Liver (tissue), 9 donors: ENCODE data around the gene FOXD2. TPM values are rescaled to one million over a fixed set of nuclear protein-coding genes. Genes with fewer than 3 reads are reported as not detected.

Experiments used
- DNase-seq: peaks from one replicate; pipeline ENCODE4 v3.0.0-alpha.2; 2017; ENCODE audit warnings: low spot score
- H3K27ac ChIP-seq, 2 donors: one replicate each; pipeline ENCODE4 v1.7.0; 2013; ENCODE audit warnings: inconsistent platforms in 2 of 2, low read length in 2 of 2, control low read depth in 1 of 2, low read depth in 1 of 2, mild to moderate bottlenecking in 1 of 2
- H3K27me3 ChIP-seq, 4 donors: one replicate each; pipeline versions ENCODE4 v1.6.1 to v1.7.0; 2013; ENCODE audit warnings: low read length in 3 of 4, inconsistent platforms in 1 of 4, mild to moderate bottlenecking in 1 of 4, moderate library complexity in 1 of 4; ENCODE audit not compliant: control insufficient read depth in 4 of 4, insufficient read depth in 4 of 4
- H3K36me3 ChIP-seq, 4 donors: one replicate each; pipeline versions ENCODE4 v1.6.1 to v1.7.0; 2013; ENCODE audit warnings: low read length in 3 of 4, mild to moderate bottlenecking in 3 of 4, low read depth in 1 of 4, moderate library complexity in 1 of 4; ENCODE audit not compliant: control insufficient read depth in 4 of 4, insufficient read depth in 3 of 4
- H3K4me1 ChIP-seq, 4 donors: one replicate each; pipeline versions ENCODE4 v1.6.1 to v1.7.0; 2013; ENCODE audit warnings: low read length in 3 of 4, mild to moderate bottlenecking in 3 of 4, moderate library complexity in 1 of 4; ENCODE audit not compliant: control insufficient read depth in 4 of 4, insufficient read depth in 4 of 4
- H3K4me3 ChIP-seq, 3 donors: one replicate each; pipeline versions ENCODE4 v1.6.1 to v1.7.0; 2013; ENCODE audit warnings: low read length in 3 of 3, control low read depth in 1 of 3, low read depth in 1 of 3, mild to moderate bottlenecking in 1 of 3
- H3K9ac ChIP-seq, 2 donors: one replicate each; pipeline ENCODE4 v1.7.0; 2013; ENCODE audit warnings: low read length in 2 of 2, mild to moderate bottlenecking in 2 of 2, moderate library complexity in 2 of 2, control low read depth in 1 of 2, low read depth in 1 of 2
- H3K9me3 ChIP-seq, 4 donors: one replicate each; pipeline versions ENCODE4 v1.6.1 to v1.7.0; 2013; ENCODE audit warnings: low read length in 3 of 4; ENCODE audit not compliant: control insufficient read depth in 4 of 4
- EGR1 ChIP-seq, 2 donors: IDR thresholded peaks; 2 replicates each; pipeline ENCODE4 v1.6.1; 2016 to 2018; ENCODE audit warnings: antibody characterized with exemption in 2 of 2, low read depth in 2 of 2
- FOXA1 ChIP-seq: IDR thresholded peaks from 2 replicates; pipeline ENCODE4 v1.6.1; 2016; ENCODE audit warnings: antibody characterized with exemption
- FOXA2 ChIP-seq: IDR thresholded peaks from 2 replicates; pipeline ENCODE4 v1.6.1; 2016; ENCODE audit warnings: antibody characterized with exemption
- GABPA ChIP-seq, 2 donors: IDR thresholded peaks in 1 of 2; conservative IDR thresholded peaks in 1 of 2; 2 replicates each; pipeline ENCODE4 v1.6.1; 2016; ENCODE audit warnings: antibody characterized with exemption in 2 of 2, mild to moderate bottlenecking in 1 of 2, moderate library complexity in 1 of 2
- HNF4A ChIP-seq, 2 donors: conservative IDR thresholded peaks; 2 replicates each; pipeline ENCODE4 v1.6.1; 2016; ENCODE audit warnings: antibody characterized with exemption in 2 of 2, mild to moderate bottlenecking in 2 of 2
- HNF4G ChIP-seq: IDR thresholded peaks from 2 replicates; pipeline ENCODE4 v1.6.1; 2016; ENCODE audit warnings: antibody characterized with exemption
- JUND ChIP-seq, 2 donors: IDR thresholded peaks; 2 replicates each; pipeline ENCODE4 v1.6.1; 2016; ENCODE audit warnings: antibody characterized with exemption in 2 of 2
- NR2F2 ChIP-seq: IDR thresholded peaks from 2 replicates; pipeline ENCODE4 v1.6.1; 2016; ENCODE audit warnings: antibody characterized with exemption
- RAD21 ChIP-seq, 2 donors: IDR thresholded peaks; 2 replicates each; pipeline ENCODE4 v1.6.1; 2016; ENCODE audit warnings: antibody characterized with exemption in 2 of 2, mild to moderate bottlenecking in 2 of 2
- REST ChIP-seq: IDR thresholded peaks from 2 replicates; pipeline ENCODE4 v1.6.1; 2016; ENCODE audit warnings: antibody characterized with exemption, mild to moderate bottlenecking
- RXRA ChIP-seq, 2 donors: IDR thresholded peaks; 2 replicates each; pipeline ENCODE4 v1.6.1; 2017 to 2018; ENCODE audit warnings: antibody characterized with exemption in 2 of 2, mild to moderate bottlenecking in 1 of 2
- TAF1 ChIP-seq: conservative IDR thresholded peaks from 2 replicates; pipeline ENCODE4 v1.6.1; 2016; ENCODE audit warnings: antibody characterized with exemption, mild to moderate bottlenecking
- YY1 ChIP-seq: IDR thresholded peaks from 2 replicates; pipeline ENCODE4 v1.6.1; 2016; ENCODE audit warnings: antibody characterized with exemption, mild to moderate bottlenecking
- WGBS: extraction: QIAGEN DNeasy Blood & Tissue Kit; methylation state at CpG from one replicate; pipeline ENCODE4 v1.1.7; 2013; 5-methylcytosine and 5-hydroxymethylcytosine counted together
- polyA plus RNA-seq, 2 donors: library from polyadenylated mRNA; stranded (reverse) in 1 of 2; unstranded in 1 of 2; fragments of 200-250 nt in 1 of 2; fragments of >200 nt in 1 of 2; fragmentation: Nextera tagmentation in 1 of 2; extraction: Ambion mirVana in 1 of 2; gene quantifications; one replicate each; pipeline versions ENCODE4 v1.2.1 to v1.2.3, GENCODE V29; 2013 to 2015
- total RNA-seq, 2 donors: library from RNA; depleted of rRNA; stranded (reverse); fragments of >200 nt; gene quantifications; one replicate each; pipeline ENCODE4 v1.2.3, GENCODE V29; 2014
- TF ChIP-seq, protein P1 (sequence below): IDR thresholded peaks from 2 replicates; pipeline ENCODE4 v1.6.1; 2016; ENCODE audit warnings: antibody characterized with exemption
- TF ChIP-seq, protein P2 (sequence below): IDR thresholded peaks from 2 replicates; pipeline ENCODE4 v1.6.1; 2016; ENCODE audit warnings: antibody characterized with exemption
- TF ChIP-seq, protein P3 (sequence below): fragments of 150-350 bp; IDR thresholded peaks from 2 replicates; pipeline ENCODE4 v1.5.1; 2017; ENCODE audit warnings: improper control_type of control experiment, low read depth, low read length; ENCODE audit not compliant: missing input control
- donor health status: healthy.
- donor health status: healthy.
- donor health status: healthy.
- donor health status: healthy.
- donor health status: healthy.

Gene FOXD2
- total and polyA plus RNA-seq, 4 donors = 0.05 to 0.17 (median 0.08) TPM; not detected in 1

DNA sequence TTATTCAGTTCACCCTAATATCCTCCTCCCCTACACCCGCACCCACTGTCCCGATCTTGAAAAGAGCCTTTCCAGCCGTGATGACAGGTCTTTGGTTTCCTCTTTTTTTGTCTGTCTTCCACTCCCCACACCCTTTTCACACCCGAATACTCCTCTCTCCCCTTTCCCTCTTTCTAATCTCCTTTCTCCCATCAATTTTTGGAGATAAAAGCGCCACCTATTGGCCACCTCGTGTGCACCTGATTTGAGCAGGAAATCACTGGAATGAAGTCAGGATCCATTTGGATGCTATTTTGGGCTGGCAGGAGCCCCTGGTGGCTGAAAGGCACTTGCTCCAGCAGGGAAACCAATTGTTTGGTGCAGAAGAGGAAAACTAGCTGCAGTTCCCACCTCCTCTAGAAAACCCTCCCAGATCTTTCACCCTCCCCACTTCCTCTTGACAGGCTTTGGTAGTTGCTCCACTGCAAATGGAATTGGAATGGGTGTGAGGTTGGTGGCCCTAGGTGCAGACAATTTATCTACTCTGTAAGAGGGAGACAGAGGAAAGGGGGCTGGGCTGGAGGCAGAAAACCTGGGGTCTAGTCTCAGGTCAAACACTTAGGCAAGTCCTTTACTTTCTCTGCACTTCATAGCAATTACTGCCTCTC, 13.4 kb upstream of the FOXD2 start:
- TF ChIP-seq GABPA (IDR thresholded peaks at IDR 0.05 in 1 of 2, conservative IDR thresholded peaks at IDR 0.05 in 1 of 2) = no peak
- TF ChIP-seq FOXA2 = no peak
- TF ChIP-seq, protein P1, sequence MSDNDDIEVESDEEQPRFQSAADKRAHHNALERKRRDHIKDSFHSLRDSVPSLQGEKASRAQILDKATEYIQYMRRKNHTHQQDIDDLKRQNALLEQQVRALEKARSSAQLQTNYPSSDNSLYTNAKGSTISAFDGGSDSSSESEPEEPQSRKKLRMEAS = no peak
- TF ChIP-seq EGR1 (IDR thresholded peaks at IDR 0.05; ENCODE audit: low read depth in 2 of 2) = no peak
- TF ChIP-seq YY1 = no peak
- TF ChIP-seq, protein P2, sequence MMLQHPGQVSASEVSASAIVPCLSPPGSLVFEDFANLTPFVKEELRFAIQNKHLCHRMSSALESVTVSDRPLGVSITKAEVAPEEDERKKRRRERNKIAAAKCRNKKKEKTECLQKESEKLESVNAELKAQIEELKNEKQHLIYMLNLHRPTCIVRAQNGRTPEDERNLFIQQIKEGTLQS = no peak
- no peak for TF ChIP-seq TAF1
- peak in 1 of 2 donors; percentile 42 for TF ChIP-seq RXRA (IDR thresholded peaks at IDR 0.05)
- TF ChIP-seq JUND (IDR thresholded peaks at IDR 0.05) = no peak
- no peak for TF ChIP-seq FOXA1
- TF ChIP-seq NR2F2 = no peak
- TF ChIP-seq HNF4A (conservative IDR thresholded peaks at IDR 0.05) = no peak
- no peak for TF ChIP-seq HNF4G
- peak; percentile 73 to 81 for TF ChIP-seq RAD21 (IDR thresholded peaks at IDR 0.05)
- TF ChIP-seq REST = no peak
- TF ChIP-seq, protein P3, sequence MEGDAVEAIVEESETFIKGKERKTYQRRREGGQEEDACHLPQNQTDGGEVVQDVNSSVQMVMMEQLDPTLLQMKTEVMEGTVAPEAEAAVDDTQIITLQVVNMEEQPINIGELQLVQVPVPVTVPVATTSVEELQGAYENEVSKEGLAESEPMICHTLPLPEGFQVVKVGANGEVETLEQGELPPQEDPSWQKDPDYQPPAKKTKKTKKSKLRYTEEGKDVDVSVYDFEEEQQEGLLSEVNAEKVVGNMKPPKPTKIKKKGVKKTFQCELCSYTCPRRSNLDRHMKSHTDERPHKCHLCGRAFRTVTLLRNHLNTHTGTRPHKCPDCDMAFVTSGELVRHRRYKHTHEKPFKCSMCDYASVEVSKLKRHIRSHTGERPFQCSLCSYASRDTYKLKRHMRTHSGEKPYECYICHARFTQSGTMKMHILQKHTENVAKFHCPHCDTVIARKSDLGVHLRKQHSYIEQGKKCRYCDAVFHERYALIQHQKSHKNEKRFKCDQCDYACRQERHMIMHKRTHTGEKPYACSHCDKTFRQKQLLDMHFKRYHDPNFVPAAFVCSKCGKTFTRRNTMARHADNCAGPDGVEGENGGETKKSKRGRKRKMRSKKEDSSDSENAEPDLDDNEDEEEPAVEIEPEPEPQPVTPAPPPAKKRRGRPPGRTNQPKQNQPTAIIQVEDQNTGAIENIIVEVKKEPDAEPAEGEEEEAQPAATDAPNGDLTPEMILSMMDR = peak; percentile 71
- Histone ChIP-seq H3K4me3 (no peak overlapping the region), H3K36me3 (no peaks in the 10 kb centered on the region), H3K9ac (no peak overlapping the region), H3K27me3 (no peaks in the 10 kb centered on the region), H3K4me1 (no peaks in the 10 kb centered on the region), H3K27ac (no peak overlapping the region), H3K9me3 (no peaks in the 10 kb centered on the region)
- DNase-seq = no peak
- WGBS = 7% methylated on average over 6 of the region's 6 CpGs

- Histone ChIP-seq H3K4me1 (peaks cover 6 to 19% (median 15%) of the 10 kb centered on the region in 4 donors), H3K9ac (no peak overlapping the region), H3K27ac (no peak overlapping the region), H3K9me3 (no peaks in the 10 kb centered on the region), H3K27me3 (no peaks in the 10 kb centered on the region), H3K36me3 (no peaks in the 10 kb centered on the region), H3K4me3 (no peak overlapping the region)
- no peak for DNase-seq
- TF ChIP-seq NR2F2 (no peak), EGR1 (IDR thresholded peaks at IDR 0.05; ENCODE audit: low read depth in 2 of 2) (no peak), REST (no peak)
- 85% methylated on average over 1 of the region's 1 CpG for WGBS
Measured at GRCh38 chr1:47431534-47431933, 6.3 kb upstream of the FOXD2 start.
